GM18520 (cell line): ENCODE results near the gene TRAF3.
"Not testable (repeated sequence)": the region's sequence is repeated elsewhere in the genome, so short reads cannot be mapped to it uniquely, and the experiment has no call there.

ENCODE experiments used
- ATAC-seq: cut with Tn5 transposase; IDR thresholded peaks from one replicate; pipeline ENCODE4 v1.9.1; 2021; ENCODE audit not compliant: unreplicated experiment

The TRAF3 gene

DNA sequence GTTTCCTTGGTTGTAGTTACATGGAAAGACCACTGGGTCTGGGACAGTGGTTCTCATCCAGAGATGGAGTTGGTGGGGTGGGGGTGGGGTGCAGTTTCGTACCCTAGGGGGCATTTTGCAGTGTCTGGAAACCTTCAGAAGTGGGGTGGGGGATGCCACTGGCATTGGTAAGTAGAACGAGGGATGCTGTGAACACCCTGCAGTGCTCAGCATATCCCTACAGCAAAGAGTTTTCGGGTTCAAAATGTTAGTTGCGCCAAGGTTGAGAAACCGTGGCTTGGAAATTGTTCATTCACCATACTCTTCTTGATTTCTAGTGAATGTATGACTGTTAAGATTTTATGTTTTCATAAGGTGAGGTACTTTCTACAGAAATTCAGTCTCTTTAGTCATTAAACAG is 28.7 kb downstream of the TRAF3 start:
- no peak for ATAC-seq

DNA sequence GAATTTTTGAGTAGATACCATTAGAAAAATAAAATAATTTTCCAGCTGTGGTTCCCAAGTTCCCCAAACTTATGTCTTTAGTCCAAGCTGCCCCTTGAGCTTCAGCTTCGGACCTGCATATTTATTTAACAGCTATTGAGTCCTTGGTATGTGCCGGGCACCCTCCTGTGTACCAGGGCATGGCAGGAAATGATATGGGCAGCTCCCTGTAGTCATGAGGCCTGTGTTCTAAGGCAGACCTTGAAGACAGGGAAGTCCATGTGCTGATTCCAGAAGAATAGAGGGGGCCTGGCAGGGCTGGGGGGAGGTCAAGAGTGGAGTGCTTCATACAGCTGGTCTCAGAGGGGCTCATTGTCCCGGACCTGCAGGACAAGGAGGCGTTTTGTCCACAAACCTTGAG is 29.2 kb downstream of the TRAF3 start:
- ATAC-seq, result no peak

DNA sequence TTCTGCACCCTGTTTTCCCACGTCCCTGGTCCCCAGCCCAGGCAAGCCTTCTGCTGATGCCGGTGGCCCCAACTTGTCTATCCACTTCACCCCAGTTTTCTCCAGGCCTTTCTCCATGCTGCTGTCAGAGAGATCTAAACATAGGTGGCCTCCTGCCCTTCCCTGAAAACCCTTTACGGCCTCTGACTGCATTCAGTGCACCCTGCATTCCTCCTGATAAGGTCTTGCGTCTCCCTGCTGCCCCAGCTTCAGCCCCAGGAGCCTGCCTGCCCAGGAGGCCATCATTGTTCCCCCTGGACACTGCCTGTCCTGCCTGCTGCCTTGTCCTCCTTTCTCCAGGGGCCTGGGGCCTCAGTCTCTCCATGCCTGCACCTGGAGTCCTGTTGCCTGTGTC is 29.8 kb downstream of the TRAF3 start:
- ATAC-seq, result no peak

DNA sequence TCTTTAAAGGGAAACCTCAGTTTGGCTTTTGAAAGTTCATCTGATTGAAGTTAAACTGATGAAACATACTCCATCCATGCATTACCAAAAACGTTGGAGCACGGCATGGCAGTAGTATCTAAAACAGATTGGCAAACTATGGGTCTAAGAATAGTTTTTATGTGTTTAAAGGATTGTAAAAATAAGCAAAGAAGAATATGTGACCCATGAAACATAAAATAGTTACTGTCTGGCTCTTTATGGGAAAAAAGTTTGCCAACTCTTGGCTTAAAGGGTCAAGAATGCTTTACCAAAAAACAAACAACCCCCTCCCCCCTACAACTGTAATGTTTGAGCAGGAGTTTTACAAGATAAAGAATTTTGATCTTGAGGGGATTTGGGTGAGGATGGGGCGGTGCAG is 32.6 kb downstream of the TRAF3 start:
- ATAC-seq, result no peak

DNA sequence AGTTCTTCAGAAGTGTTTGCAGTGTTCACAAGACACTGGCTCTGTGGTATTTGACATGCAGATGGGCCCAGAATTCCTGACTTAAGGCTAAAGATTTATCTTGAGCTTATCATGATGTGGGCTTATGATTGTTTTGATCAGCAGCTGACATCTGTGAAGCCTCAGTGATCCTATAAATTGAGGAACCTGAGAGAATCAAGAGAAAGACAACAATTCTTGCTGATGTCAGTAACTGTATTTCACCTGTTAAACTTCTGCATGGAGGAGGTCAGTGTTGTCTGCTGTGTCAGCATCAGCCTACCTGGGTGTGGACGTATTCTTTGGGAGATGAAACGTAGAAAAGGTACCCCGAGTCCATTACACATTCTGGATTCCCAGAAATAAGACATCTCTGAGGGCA is 33.3 kb downstream of the TRAF3 start:
- ATAC-seq, result no peak

DNA sequence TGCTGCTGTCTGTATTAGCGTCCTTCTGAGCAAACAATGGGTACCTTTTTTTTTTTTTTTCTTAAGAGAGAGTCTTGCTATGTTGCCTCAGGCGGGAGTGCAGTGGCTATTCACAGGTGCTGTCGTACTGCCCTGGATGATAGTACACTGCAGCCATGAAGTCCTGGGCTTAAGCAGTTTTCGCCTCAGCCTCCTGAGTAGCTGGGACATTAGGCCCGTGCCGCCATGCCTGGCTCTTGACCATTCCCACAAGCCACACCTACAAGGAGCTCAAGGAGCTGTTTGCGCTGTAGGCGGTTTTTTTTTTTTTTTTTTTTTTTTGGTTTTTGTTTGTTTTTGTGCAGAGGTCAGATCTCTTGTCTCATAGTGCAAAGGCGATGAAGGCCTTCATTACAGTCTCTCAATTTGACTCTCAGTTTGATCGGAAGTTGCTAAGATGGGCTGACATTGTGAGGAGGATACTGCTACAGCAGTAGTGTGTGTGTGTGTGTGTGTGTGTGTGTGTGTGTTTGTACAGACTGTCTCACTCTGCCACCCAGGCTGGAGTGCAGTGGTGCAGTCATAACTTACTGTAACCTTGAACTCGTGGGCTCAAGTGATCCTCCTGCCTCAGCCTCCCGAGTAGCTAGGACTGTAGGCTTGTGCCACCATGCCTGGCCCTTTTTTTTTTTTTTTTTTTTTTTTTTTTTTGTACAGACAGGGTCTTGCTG is 34.2 kb downstream of the TRAF3 start:
- no peak for ATAC-seq

DNA sequence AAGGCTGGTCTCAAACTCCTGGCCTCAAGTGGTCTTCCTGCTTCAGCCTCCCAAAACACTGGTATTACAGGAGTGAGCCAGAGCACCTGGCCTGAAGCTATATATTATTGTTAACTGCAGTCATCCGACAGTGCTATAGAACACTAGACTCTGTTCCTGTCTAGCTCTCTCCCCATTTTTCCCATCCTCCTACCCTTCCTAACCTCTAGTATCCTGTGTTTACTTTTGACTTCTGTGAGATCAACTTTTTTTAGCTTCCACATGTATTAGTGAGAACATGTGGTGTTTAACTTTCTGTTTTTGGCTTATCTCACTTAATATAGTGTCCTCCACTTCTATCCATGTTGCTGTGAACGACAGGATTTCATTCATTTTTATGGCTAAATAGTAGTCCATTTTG is 34.7 kb downstream of the TRAF3 start:
- no peak for ATAC-seq

DNA sequence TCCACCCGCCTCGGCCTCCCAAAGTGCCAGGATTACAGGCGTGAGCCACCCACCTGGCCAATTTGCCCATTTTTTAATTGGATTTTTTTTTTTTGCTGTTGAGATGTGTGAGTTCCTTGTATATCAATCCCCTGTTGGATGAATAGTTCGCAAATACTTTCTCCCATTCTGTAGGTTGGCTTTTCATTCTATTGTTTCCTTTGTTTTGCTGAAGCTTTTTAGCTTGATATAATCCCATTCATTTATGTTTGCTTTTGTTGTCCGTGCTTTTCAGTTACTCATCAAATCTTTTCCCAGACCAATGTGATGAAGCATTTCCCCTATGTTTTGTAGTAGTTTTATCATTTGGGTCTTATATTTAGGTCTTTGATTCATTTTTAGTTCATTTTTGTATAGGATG is 36.4 kb downstream of the TRAF3 start:
- ATAC-seq, result no peak

DNA sequence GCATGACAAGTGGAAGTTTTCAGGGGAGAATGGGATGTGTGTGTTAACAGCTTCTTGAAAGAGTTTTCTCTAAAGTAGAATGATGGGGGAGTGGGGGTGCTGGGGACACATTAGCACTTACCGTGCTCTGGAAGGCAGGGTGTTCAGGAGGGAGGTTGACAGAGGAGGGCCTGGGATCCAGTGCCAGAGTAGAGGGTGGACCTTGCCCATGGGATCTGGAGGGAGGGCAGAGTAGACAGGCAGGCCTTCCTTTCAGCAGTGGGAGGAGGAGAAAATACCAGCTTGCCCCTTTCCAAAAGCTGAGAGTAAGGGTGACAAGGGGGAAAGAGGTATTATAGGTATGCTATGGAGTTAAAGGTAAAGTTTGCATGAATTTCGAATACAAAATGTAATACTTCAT is 40.1 kb downstream of the TRAF3 start:
- no peak for ATAC-seq

DNA sequence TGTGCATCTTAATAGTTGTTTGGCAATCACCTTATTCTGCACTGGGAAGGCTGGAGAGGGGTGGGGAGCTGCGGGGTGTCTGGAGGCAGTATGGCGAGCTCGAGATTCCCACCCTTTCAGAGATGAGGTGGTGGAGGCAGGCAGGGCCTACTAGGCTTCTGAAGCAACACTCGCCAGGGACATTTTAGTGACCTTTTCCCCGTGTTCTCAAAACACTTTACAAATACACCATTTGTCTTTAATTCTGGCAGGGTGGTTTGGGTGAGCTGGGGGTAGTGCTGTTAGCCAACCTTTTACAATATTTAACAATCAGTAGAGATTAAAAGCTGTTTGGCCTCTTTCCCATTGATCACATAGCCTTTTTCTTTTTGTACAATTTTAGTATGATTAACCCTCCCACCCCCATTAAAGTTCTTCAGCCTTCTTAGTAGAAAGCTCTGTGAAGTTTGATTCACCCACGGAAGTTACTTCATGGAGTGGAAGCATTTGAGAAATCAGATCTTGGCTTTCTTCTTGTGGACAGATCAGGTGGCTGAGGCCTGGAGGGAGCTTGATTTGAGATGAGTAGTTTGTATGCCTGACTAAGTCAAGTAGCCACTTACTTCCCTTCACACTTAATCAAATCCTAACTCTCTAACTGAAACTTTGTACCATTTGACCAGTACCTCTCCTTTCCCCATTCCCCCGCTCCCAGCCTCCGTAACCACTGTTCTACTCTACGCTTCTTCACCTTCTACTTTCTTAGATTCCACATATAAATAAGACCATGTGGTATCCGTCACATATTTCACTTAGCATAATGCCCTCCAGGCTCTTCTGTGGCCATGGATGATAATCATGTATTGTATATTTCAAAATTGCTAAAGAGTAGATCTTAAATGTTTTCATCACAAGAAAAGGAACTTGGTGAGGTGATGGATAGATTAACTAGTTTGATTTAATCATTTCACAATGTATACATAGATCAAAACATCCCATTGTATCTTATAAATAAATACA is 41.0 kb downstream of the TRAF3 start:
- ATAC-seq, result no peak

DNA sequence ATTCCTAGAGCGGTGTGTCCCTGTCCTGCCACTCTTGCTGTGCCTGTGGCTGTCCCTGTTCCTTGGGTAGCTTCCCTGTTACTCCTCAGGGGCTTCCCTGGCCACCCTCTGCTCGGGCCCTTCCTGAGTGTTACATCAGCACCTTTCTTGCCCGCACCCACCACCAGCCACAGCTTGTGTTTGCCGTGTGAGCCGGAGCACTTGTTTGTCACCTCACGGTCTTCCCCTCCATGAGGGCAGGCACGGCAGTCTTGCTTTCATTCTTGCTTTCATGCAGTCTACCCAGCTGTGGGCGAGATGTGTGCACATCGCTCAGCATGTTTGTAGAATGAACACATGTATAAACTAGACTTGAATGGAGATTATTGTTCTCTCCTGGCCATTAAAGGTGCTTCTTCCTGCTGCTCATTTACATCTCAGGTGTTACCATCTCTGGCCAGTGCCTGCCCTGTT is 42.0 kb downstream of the TRAF3 start:
- peak; percentile 44 for ATAC-seq

DNA sequence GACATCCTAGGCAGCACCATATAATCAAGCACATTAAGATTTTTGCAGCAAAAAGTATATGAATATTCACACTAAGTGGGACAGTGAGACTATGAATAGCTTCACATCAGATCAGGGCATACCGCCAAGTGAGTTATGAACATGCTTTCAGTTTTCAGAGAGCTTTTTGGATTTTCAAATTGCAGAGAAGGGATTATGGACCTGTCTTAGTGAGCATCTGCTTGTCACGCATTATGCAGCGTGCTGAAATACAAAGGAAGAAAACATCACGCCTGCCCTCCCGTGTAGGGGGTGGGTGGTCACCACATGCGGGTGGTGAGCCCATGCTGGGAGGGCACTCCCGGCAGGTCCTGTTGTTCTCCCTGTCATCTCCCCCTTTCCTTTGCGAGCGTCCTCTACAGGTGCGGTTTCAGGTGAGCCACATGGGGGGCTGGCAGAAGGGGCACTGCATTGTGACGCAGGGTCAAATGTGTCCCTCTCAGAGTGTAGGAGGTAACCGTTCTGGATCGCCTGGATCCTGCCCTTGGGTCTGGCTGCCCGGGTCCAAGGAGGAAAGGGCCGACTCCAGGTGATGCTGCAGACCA is 42.6 kb downstream of the TRAF3 start:
- peak; percentile 10 for ATAC-seq

DNA sequence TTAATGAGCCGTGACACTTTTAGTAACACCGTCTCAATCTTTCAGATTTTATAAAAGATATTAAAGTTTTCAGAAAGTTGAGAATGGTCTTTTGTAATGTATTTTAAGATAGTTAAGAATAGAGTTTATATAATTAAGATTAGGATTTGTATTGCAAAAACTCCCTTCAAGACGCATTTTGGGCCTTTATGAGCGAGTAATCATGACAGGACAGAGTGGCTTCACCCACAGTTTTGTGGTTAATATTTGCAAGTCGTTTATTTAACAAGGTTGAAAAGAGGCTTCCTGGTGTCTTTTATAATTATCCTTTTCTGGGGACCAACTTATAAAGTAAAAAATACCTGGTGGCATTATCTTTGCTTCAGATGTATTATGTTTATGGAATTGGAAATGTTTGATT is 44.0 kb downstream of the TRAF3 start:
- no peak for ATAC-seq

DNA sequence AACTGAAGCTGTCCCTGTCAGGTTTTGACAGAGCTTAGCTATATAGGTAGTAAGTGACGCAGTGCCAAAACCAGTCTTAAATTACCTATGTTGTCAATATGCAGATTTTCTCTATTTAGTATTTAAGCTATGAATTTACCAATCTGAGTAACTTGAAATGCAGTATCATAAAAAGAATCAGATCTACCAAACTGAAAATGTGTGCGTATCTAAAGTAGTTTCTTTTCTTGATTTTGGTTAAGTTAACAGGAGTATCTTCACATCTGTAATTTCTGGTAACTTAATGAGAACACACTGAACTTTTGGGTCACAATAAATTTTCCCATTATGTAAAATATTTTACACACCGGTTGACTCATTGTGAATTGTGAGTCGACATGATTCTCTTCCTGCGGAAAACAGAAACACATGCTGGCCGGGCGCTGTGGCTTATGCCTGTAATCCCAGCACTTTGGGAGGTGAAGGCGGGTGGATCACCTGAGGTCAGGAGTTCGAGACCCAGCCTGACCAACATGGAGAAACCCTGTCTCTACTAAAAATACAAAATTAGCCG is 45.1 kb downstream of the TRAF3 start:
- ATAC-seq, result no peak

DNA sequence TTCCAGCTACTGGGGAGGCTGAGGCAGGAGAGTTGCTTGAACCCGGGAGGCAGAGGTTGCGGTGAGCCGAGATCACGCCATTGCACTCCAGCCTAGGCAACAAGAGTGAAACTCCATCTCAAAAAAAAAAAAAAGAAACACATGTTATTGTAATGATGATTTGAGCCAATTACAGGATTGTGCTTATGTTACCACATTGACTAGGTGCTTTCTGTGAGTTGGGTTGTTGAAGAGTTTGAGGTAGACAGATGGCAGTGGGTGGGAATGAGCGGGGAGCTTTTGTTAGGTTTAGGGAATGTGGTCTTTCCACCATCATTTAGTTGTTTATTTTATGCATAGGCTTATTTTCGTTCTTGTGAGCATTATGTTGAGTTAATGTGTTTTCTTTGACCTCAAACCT is 45.6 kb downstream of the TRAF3 start:
- not testable (repeated sequence) for ATAC-seq

DNA sequence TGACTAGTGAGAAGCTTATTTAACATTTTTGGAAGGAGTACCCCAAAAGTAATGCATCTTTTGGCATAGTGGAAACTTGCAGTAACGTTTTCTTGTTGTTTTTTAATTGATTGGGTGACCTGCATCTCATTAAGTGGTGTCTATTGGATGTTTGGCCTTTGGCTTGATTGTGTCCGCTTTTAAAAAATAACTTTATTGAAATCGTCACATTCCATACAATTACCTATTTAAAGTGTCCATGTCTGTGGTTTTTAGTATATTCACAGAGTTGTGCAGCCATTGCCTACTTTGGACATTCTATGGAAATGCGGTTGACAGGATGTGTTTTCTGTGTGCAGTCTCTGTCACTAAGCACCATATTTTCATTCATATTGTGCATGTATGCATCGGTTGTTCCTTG is 46.3 kb downstream of the TRAF3 start:
- ATAC-seq, result no peak

DNA sequence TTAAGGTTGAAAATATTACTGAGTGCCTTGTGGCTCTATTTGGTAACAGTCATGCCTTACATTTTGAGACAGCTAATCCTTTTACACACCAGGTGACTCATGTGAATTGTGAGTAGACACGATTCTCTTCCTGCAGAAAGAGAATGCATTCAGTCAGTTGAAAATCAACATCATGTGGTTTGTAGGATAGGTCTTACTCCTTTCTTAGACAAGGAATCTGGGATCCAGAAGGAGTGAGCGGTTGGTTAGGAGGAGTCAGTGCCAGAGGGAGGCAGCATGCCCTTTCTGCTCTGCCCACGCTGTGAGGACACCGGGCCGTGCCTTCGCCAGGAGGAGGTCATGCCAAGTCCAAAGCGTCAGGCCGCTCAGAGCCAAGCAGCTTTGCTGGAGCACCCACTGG is 47.6 kb downstream of the TRAF3 start:
- no peak for ATAC-seq

DNA sequence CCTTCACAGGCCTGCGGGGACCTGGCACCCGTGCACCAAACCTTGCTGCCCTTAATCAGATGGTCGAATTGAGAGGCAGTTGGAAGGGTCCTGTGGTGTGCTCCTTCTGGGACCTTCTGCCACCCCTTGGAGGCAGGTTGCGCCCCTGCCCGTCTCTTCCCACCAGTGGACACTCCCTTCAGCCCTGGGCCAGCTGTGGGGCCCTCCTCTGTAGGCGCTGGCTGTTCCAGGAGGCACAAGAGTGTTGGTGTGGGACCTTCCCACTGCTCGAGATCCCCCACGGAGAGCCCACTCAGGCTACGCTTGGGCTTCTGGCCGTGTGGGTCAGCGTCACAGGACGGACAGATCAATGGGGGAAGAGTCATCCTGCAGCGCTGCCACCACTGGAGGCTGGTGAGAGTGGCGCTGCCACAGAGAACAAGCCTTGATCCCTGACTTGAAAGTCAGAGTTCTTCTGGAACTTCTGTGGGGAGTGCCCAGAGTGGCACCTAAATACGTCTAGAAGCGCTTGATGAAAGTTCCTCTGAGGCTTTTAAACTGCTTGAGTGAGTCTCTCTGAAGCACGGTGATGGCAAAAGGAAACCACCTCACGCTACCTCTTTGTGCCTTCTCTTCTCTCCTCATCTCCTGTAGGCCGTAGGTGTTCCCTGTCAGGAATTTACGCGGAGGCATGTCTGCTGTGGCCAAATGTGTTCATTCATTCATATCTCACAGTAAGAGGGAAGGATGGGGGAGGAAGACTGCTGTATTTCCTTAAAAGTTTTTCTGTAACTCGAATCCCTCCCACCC is 48.3 kb downstream of the TRAF3 start:
- ATAC-seq, result no peak

DNA sequence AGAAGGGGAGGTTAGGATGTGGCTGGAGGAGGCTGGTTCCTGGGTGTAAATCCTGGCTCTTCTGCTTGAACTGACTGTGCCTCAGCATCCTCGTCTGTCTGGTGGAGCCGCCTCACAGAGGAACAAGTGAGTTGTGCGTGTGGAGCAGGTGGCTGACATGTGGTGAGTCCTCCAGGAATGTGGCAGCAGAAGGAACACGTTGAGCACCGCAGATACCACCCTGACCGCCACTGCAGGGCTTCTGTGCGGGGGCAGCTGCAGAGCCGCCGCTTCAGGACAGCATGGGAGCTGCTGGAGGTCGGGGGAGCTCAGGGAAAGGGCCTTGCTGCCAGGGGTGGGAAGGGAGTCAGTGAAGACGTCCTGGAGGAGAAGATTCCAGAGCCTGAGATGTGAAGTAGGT is 48.9 kb downstream of the TRAF3 start:
- no peak for ATAC-seq

DNA sequence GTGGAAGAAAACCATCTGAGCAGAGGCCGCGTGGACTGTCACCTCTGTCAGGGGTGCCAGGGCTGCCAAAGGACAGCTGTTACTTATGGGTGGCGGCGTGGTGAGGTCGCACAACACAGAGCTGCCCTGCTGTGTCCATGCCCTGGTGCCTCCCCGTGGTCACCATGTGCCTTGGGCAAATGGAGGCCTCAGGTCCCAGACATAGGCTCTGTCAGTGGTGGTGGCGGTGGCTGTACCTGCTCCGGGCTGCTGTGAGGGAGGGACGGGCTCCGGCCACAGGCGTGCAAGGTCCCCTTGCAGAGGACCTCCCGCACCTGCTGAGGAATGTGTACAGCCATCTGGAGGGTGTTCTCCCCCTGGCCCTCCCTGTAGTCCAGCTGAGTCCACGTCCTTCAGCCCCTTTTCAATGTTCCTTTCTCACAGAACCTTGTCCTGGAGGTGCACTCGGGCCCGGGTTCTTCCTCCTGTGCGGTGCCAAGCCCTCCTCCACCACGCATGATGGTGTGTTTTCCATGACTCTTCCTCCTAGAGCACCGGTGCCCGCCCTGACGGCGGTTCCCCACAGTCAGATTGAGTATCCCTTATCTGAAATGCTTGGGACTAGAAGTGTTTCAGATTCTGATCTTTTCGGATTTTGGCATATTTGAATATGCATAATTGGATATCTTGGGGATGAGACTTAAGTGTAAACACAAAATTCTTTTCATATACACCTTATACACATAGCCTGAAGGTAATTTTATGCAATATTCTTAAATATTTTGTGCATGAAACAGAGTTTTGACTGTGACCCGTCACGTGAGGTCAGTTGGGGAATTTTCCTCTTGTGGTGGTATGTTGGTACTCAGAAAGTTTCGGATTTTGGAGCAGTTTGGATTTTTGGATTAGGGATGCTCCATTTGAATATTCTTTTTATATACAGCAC is 49.8 kb downstream of the TRAF3 start:
- no peak for ATAC-seq
